Liver (tissue), 9 donors: ENCODE results near the gene CRACR2A. TPM values are rescaled to one million over a fixed set of nuclear protein-coding genes. Genes with fewer than 3 reads are reported as not detected.

Experiments used
- DNase-seq: peaks from one replicate; pipeline ENCODE4 v3.0.0-alpha.2; 2017; ENCODE audit warnings: low spot score
- H3K27ac ChIP-seq, 2 donors: one replicate each; pipeline ENCODE4 v1.7.0; 2013; ENCODE audit warnings: inconsistent platforms in 2 of 2, low read length in 2 of 2, control low read depth in 1 of 2, low read depth in 1 of 2, mild to moderate bottlenecking in 1 of 2
- H3K27me3 ChIP-seq, 4 donors: one replicate each; pipeline versions ENCODE4 v1.6.1 to v1.7.0; 2013; ENCODE audit warnings: low read length in 3 of 4, inconsistent platforms in 1 of 4, mild to moderate bottlenecking in 1 of 4, moderate library complexity in 1 of 4; ENCODE audit not compliant: control insufficient read depth in 4 of 4, insufficient read depth in 4 of 4
- H3K36me3 ChIP-seq, 4 donors: one replicate each; pipeline versions ENCODE4 v1.6.1 to v1.7.0; 2013; ENCODE audit warnings: low read length in 3 of 4, mild to moderate bottlenecking in 3 of 4, low read depth in 1 of 4, moderate library complexity in 1 of 4; ENCODE audit not compliant: control insufficient read depth in 4 of 4, insufficient read depth in 3 of 4
- H3K4me1 ChIP-seq, 4 donors: one replicate each; pipeline versions ENCODE4 v1.6.1 to v1.7.0; 2013; ENCODE audit warnings: low read length in 3 of 4, mild to moderate bottlenecking in 3 of 4, moderate library complexity in 1 of 4; ENCODE audit not compliant: control insufficient read depth in 4 of 4, insufficient read depth in 4 of 4
- H3K4me3 ChIP-seq, 3 donors: one replicate each; pipeline versions ENCODE4 v1.6.1 to v1.7.0; 2013; ENCODE audit warnings: low read length in 3 of 3, control low read depth in 1 of 3, low read depth in 1 of 3, mild to moderate bottlenecking in 1 of 3
- H3K9ac ChIP-seq, 2 donors: one replicate each; pipeline ENCODE4 v1.7.0; 2013; ENCODE audit warnings: low read length in 2 of 2, mild to moderate bottlenecking in 2 of 2, moderate library complexity in 2 of 2, control low read depth in 1 of 2, low read depth in 1 of 2
- H3K9me3 ChIP-seq, 4 donors: one replicate each; pipeline versions ENCODE4 v1.6.1 to v1.7.0; 2013; ENCODE audit warnings: low read length in 3 of 4; ENCODE audit not compliant: control insufficient read depth in 4 of 4
- EGR1 ChIP-seq, 2 donors: IDR thresholded peaks; 2 replicates each; pipeline ENCODE4 v1.6.1; 2016 to 2018; ENCODE audit warnings: antibody characterized with exemption in 2 of 2, low read depth in 2 of 2
- FOXA1 ChIP-seq: IDR thresholded peaks from 2 replicates; pipeline ENCODE4 v1.6.1; 2016; ENCODE audit warnings: antibody characterized with exemption
- HNF4A ChIP-seq, 2 donors: conservative IDR thresholded peaks; 2 replicates each; pipeline ENCODE4 v1.6.1; 2016; ENCODE audit warnings: antibody characterized with exemption in 2 of 2, mild to moderate bottlenecking in 2 of 2
- JUND ChIP-seq, 2 donors: IDR thresholded peaks; 2 replicates each; pipeline ENCODE4 v1.6.1; 2016; ENCODE audit warnings: antibody characterized with exemption in 2 of 2
- NR2F2 ChIP-seq: IDR thresholded peaks from 2 replicates; pipeline ENCODE4 v1.6.1; 2016; ENCODE audit warnings: antibody characterized with exemption
- RAD21 ChIP-seq, 2 donors: IDR thresholded peaks; 2 replicates each; pipeline ENCODE4 v1.6.1; 2016; ENCODE audit warnings: antibody characterized with exemption in 2 of 2, mild to moderate bottlenecking in 2 of 2
- REST ChIP-seq: IDR thresholded peaks from 2 replicates; pipeline ENCODE4 v1.6.1; 2016; ENCODE audit warnings: antibody characterized with exemption, mild to moderate bottlenecking
- SP1 ChIP-seq: IDR thresholded peaks from 2 replicates; pipeline ENCODE4 v1.6.1; 2018; ENCODE audit warnings: antibody characterized with exemption, mild to moderate bottlenecking
- YY1 ChIP-seq: IDR thresholded peaks from 2 replicates; pipeline ENCODE4 v1.6.1; 2016; ENCODE audit warnings: antibody characterized with exemption, mild to moderate bottlenecking
- ZBTB33 ChIP-seq: IDR thresholded peaks from 2 replicates; pipeline ENCODE4 v1.6.1; 2016; ENCODE audit warnings: antibody characterized with exemption
- WGBS: extraction: QIAGEN DNeasy Blood & Tissue Kit; methylation state at CpG from one replicate; pipeline ENCODE4 v1.1.7; 2013; 5-methylcytosine and 5-hydroxymethylcytosine counted together
- polyA plus RNA-seq, 2 donors: library from polyadenylated mRNA; stranded (reverse) in 1 of 2; unstranded in 1 of 2; fragments of 200-250 nt in 1 of 2; fragments of >200 nt in 1 of 2; fragmentation: Nextera tagmentation in 1 of 2; extraction: Ambion mirVana in 1 of 2; gene quantifications; one replicate each; pipeline versions ENCODE4 v1.2.1 to v1.2.3, GENCODE V29; 2013 to 2015
- total RNA-seq, 2 donors: library from RNA; depleted of rRNA; stranded (reverse); fragments of >200 nt; gene quantifications; one replicate each; pipeline ENCODE4 v1.2.3, GENCODE V29; 2014
- TF ChIP-seq, protein P1 (sequence below): IDR thresholded peaks from 2 replicates; pipeline ENCODE4 v1.6.1; 2016; ENCODE audit warnings: antibody characterized with exemption
- TF ChIP-seq, protein P2 (sequence below): IDR thresholded peaks from 2 replicates; pipeline ENCODE4 v1.6.1; 2016; ENCODE audit warnings: antibody characterized with exemption
- donor health status: healthy.
- donor health status: healthy.
- donor health status: healthy.
- donor health status: healthy.
- donor health status: healthy.

Gene CRACR2A
- total and polyA plus RNA-seq, 4 donors = 0.33 to 4.2 (median 1.4) TPM

DNA sequence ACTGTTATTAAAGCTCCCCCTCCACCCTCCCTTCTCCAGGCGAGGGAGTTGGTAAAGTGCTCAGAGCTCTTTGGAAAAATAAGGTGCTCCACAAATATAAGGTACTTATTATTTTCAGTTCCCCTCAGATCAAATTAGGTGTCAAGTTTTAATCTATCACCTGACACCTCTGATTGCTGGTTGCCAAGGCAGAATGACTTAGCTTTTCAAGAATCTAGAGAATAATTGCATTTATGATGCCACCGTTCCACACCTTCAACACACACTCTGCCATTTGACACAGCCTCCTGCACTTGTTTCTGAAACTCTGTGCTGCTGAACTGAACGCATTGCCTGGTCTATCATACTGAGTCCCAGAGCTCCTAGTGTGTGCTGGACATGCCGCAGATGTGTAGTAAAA lies 128.6 kb downstream of the CRACR2A start:
- H3K4me3 ChIP-seq = no peak overlapping the region
- H3K36me3 ChIP-seq = peaks cover 0 to 4% (median 3%) of the 10 kb centered on the region in 4 donors

DNA sequence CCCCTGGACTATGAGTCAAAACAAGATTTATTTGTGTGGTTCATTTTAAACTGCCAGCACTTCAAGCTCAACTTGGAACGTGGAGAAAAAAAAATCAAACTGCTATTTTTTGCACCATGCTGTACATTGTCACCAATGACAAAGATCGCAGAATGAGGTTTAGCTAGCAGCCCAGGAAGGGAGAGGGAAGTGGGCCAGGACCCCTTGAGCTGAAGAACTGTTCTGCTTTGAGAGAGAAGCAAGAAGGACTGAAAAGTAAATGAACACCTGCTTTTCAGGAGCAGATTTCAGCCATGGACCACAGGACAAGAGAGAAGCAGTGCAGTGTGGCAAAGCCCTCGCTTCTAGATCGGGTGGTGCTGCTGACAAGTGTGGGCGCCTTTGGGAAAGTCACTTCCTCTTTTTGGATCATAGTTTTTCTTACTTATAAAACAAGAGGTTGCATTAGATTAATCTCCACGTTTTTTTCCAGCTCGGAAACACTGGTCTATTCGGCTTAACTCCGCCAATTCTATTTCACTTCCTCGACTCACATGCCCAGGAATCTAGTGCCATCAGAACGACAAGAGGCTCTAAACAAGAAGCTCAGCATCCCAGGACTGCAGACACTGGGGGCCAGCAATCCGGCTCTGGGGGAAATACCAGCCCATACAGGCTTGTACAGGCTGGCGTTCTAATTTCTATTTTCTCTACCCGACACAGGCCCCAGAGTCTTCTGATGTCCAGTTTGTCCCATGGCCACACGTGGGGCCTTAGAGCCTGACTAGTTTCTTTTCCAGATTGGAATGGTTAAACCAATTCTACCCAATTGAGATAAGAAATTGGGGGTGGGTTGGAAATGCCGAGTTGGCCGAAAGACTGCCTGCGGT lies 129.9 kb downstream of the CRACR2A start:
- Histone ChIP-seq H3K27ac (no peak overlapping the region), H3K9me3 (no peaks in the 10 kb centered on the region), H3K27me3 (no peaks in the 10 kb centered on the region), H3K4me3 (no peak overlapping the region), H3K36me3 (peaks cover 0 to 4% (median 3%) of the 10 kb centered on the region in 4 donors), H3K4me1 (no peaks in the 10 kb centered on the region), H3K9ac (no peak overlapping the region)
- no peak for DNase-seq
- 84% methylated on average over 18 of the region's 18 CpGs for WGBS
- TF ChIP-seq FOXA1 (no peak), NR2F2 (no peak), REST (no peak), ZBTB33 (no peak), RAD21 (IDR thresholded peaks at IDR 0.05) (no peak), EGR1 (IDR thresholded peaks at IDR 0.05; ENCODE audit: low read depth in 2 of 2) (no peak), YY1 (no peak), SP1 (no peak), JUND (IDR thresholded peaks at IDR 0.05) (no peak)
- TF ChIP-seq, protein P1, sequence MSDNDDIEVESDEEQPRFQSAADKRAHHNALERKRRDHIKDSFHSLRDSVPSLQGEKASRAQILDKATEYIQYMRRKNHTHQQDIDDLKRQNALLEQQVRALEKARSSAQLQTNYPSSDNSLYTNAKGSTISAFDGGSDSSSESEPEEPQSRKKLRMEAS = no peak

More for the DNA sequence above, 128.6 kb downstream of the CRACR2A start:
- 96% methylated on average over 4 of the region's 4 CpGs for WGBS
- TF ChIP-seq, protein P2, sequence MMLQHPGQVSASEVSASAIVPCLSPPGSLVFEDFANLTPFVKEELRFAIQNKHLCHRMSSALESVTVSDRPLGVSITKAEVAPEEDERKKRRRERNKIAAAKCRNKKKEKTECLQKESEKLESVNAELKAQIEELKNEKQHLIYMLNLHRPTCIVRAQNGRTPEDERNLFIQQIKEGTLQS = no peak
- TF ChIP-seq HNF4A (conservative IDR thresholded peaks at IDR 0.05) = no peak
- TF ChIP-seq ZBTB33 = no peak
- no peak overlapping the region for H3K27ac ChIP-seq
- no peak for DNase-seq
- no peak overlapping the region for H3K9ac ChIP-seq
- H3K9me3 ChIP-seq = no peaks in the 10 kb centered on the region
- no peaks in the 10 kb centered on the region for H3K27me3 ChIP-seq
- no peaks in the 10 kb centered on the region for H3K4me1 ChIP-seq
